HG02798 (cell line): ENCODE measurements around the gene C4BPA.

Experiments
- ATAC-seq: cut with Tn5 transposase; IDR thresholded peaks from one replicate; pipeline ENCODE4 v1.9.1; 2021; ENCODE audit warnings: mild to moderate bottlenecking; ENCODE audit not compliant: unreplicated experiment, poor library complexity

The C4BPA gene

GRCh38 chr1:207103892-207104373 lies at the start of gene C4BPA:
TSS of gene C4BPA (plus strand) at chr1:207104233. CDS start at chr1:207113026, 8,793 bp downstream.
- no peak for ATAC-seq

GRCh38 chr1:207054491-207054890 lies 49.5 kb upstream of the C4BPA start:
- ATAC-seq, result no peak

- ATAC-seq, result no peak
Measured at GRCh38 chr1:207055386-207056001, 48.5 kb upstream of the C4BPA start.

GRCh38 chr1:207056673-207057072 lies 47.4 kb upstream of the C4BPA start:
- ATAC-seq, result no peak

GRCh38 chr1:207058252-207058651 lies 45.8 kb upstream of the C4BPA start:
- no peak for ATAC-seq

- ATAC-seq, result no peak
Measured at GRCh38 chr1:207058878-207059867, 44.9 kb upstream of the C4BPA start.

- ATAC-seq, result no peak
Measured at GRCh38 chr1:207059881-207060280, 44.2 kb upstream of the C4BPA start.

GRCh38 chr1:207060596-207060995 lies 43.4 kb upstream of the C4BPA start:
- no peak for ATAC-seq

- no peak for ATAC-seq
Measured at GRCh38 chr1:207062058-207062457, 42.0 kb upstream of the C4BPA start.

GRCh38 chr1:207063014-207063413 lies 41.0 kb upstream of the C4BPA start:
- ATAC-seq, result no peak

GRCh38 chr1:207064561-207064960 lies 39.5 kb upstream of the C4BPA start:
- no peak for ATAC-seq

GRCh38 chr1:207067185-207067584 lies 36.8 kb upstream of the C4BPA start:
- ATAC-seq, result no peak

- no peak for ATAC-seq
Measured at GRCh38 chr1:207067665-207068064, 36.4 kb upstream of the C4BPA start.

- no peak for ATAC-seq
Measured at GRCh38 chr1:207069061-207069460, 35.0 kb upstream of the C4BPA start.

- ATAC-seq, result peak; percentile 48
Measured at GRCh38 chr1:207069858-207070506, 34.1 kb upstream of the C4BPA start.

GRCh38 chr1:207070811-207071210 lies 33.2 kb upstream of the C4BPA start:
- ATAC-seq, result no peak

GRCh38 chr1:207071426-207071825 lies 32.6 kb upstream of the C4BPA start:
- no peak for ATAC-seq

- no peak for ATAC-seq
Measured at GRCh38 chr1:207072233-207072632, 31.8 kb upstream of the C4BPA start.

- no peak for ATAC-seq
Measured at GRCh38 chr1:207073906-207074820, 29.9 kb upstream of the C4BPA start.
